ENCODE data around the gene AEBP1.

Gene AEBP1

GRCh38 chr7:44103923-44104859, at the start of gene AEBP1:
Gene AEBP1, plus strand, starts transcription at chr7:44104345. Its CDS starts 321 bp downstream, at chr7:44104666.
- no peak for DNase-seq

GRCh38 chr7:44056681-44057080, 47.5 kb upstream of the AEBP1 start:
- no peak for DNase-seq

GRCh38 chr7:44057181-44057848, 46.8 kb upstream of the AEBP1 start:
- DNase-seq, result no peak

- no peak for DNase-seq
Measured at GRCh38 chr7:44057849-44058758, 46.0 kb upstream of the AEBP1 start.

- DNase-seq, result no peak
Measured at GRCh38 chr7:44058759-44059218, 45.4 kb upstream of the AEBP1 start.

- no peak for DNase-seq
Measured at GRCh38 chr7:44059219-44060090, 44.7 kb upstream of the AEBP1 start.

GRCh38 chr7:44060091-44060947, 43.8 kb upstream of the AEBP1 start:
- DNase-seq, result no peak

- DNase-seq, result no peak
Measured at GRCh38 chr7:44060948-44061644, 43.0 kb upstream of the AEBP1 start.

GRCh38 chr7:44061645-44062179, 42.4 kb upstream of the AEBP1 start:
- DNase-seq, result no peak

GRCh38 chr7:44062180-44062902, 41.8 kb upstream of the AEBP1 start:
- DNase-seq, result no peak

GRCh38 chr7:44062903-44063295, 41.2 kb upstream of the AEBP1 start:
- DNase-seq, result no peak

- DNase-seq, result no peak
Measured at GRCh38 chr7:44063547-44063893, 40.6 kb upstream of the AEBP1 start.

- no peak for DNase-seq
Measured at GRCh38 chr7:44063894-44064651, 40.1 kb upstream of the AEBP1 start.

GRCh38 chr7:44064791-44065430, 39.2 kb upstream of the AEBP1 start:
- DNase-seq, result no peak

- DNase-seq, result peak; percentile 27
Measured at GRCh38 chr7:44065431-44066110, 38.6 kb upstream of the AEBP1 start, which contains the start of gene PGAM2. Gene PGAM2, minus strand, starts transcription at chr7:44065567. Its CDS starts 38 bp downstream, at chr7:44065529.

GRCh38 chr7:44066111-44066460, 38.1 kb upstream of the AEBP1 start:
- no peak for DNase-seq

- no peak for DNase-seq
Measured at GRCh38 chr7:44066494-44067063, 37.6 kb upstream of the AEBP1 start.
